UCSD-AML1 (cell line): ENCODE measurements around the gene COBL.

Experiments
- DNase-seq: peaks from one replicate; lab custom pipeline; 2025; ENCODE audit not compliant: unreplicated experiment; lab: John Stamatoyannopoulos, UW

COBL gene

GRCh38 chr7:51306761-51307160 is 9.8 kb downstream of the COBL start:
- no peak for DNase-seq

DNA sequence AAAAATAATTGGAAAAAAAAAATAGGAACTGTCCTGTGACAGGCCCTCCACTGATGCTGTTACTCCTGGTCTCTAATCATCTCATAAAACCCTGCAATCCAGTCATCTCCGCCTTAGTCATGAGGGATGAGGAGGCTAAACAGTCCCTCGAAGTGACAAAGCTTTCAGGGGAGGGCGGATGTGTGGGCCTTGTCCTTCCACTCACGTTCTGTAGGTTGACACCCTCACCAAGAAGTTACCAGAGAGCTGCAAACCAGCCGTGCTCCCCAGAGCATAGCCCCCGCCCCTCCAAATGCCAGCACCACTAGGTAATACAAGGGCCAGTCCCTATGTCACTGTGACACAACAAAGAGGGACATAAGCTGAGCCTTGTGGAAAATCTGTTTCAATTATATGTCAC is 11.9 kb downstream of the COBL start:
- no peak for DNase-seq

DNA sequence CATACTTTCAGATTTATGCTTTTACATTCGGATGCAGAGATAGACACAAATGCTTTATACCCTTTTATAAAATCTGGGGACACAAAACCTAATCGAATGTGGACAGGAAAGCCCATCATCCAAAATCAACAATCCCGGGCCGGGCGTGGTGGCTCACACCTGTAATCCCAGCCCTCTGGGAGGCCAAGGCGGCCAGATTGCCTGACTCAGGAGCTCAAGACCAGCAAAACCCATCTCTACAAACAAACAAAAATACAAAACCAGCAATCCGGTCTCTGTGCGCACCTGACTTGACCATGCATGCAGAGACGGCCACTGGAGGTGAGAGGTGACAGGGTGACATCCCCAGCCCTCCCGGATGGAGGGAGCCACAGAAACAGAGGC is 13.5 kb downstream of the COBL start:
- no peak for DNase-seq

DNA sequence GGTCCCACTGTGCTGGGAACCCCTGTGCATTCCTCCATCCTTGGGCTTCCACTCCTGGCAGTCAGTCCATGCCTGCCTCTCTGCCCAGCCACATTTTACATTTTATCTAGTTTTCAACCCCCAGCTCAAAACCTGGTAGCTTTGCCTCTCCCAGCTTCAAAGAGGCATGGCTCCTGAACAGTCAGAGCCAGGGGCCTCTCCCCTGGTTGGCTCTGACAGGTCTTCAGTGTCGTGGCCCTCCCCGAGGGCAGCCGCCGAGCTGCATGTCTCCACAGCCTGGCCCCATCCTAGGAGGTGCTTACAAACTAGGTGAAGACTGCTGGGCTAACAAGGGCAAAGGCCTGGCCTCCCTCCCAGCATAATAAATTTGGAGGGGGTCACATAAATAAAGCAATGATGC is 14.8 kb downstream of the COBL start:
- DNase-seq, result no peak

GRCh38 chr7:51300762-51301674 is 15.6 kb downstream of the COBL start:
- DNase-seq, result no peak

DNA sequence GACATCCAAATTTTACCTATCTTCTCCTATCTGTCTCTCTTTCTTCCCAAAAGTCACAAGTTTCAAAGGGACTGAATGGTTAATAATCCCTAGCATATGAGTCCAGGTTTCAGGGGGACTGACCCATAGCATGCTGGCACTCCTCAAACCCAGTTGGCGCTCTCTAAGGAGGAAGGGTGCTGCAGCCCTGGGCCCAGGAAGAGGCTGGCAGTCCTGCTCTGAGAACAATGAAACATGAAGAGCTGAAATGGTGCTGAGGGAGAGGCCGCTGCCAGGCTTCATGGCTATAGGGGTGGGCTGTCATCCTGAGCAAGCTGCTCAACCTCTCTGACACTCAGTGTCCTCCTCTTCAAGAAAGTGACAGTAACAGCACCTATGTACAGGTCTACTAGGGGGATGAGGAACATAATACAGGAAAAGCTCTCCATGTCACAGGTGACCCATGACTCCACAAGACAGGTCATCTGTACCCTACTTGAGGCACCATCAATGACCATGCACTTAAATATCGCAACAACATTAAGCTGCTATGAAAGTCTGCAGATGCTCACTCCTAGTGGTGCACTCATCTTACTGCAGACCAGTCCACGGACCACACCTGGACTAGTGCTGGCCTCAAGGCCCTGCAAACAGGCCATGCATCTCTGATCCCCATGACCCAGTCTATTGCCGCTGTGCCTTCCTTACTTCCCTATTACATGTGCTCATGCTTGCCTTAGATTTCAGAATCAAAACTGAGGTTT is 17.0 kb downstream of the COBL start:
- no peak for DNase-seq

GRCh38 chr7:51298912-51299311 is 17.7 kb downstream of the COBL start:
- no peak for DNase-seq

GRCh38 chr7:51297986-51298385 is 18.6 kb downstream of the COBL start:
- DNase-seq, result no peak

GRCh38 chr7:51295440-51296245 is 21.0 kb downstream of the COBL start:
- DNase-seq, result no peak

DNA sequence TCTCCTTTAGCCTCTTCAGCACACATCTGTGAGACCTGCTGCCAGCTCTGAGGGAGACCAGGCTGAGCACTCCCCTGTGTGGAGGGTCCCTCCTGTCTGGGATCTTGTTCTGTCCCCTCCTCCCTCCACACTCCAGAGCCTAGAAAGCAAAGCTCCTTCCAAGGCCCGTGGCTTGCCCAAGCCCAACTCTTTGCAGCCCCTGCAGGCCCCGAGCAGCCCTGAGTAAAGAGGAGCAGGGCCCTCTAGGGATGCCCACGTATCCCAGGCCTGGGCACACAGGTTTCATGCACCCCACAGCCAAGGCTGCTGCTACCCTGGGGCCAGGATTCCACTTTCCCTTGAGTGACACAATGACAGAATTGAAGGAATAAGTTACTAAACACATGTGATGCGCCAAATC is 24.0 kb downstream of the COBL start:
- DNase-seq, result no peak

DNA sequence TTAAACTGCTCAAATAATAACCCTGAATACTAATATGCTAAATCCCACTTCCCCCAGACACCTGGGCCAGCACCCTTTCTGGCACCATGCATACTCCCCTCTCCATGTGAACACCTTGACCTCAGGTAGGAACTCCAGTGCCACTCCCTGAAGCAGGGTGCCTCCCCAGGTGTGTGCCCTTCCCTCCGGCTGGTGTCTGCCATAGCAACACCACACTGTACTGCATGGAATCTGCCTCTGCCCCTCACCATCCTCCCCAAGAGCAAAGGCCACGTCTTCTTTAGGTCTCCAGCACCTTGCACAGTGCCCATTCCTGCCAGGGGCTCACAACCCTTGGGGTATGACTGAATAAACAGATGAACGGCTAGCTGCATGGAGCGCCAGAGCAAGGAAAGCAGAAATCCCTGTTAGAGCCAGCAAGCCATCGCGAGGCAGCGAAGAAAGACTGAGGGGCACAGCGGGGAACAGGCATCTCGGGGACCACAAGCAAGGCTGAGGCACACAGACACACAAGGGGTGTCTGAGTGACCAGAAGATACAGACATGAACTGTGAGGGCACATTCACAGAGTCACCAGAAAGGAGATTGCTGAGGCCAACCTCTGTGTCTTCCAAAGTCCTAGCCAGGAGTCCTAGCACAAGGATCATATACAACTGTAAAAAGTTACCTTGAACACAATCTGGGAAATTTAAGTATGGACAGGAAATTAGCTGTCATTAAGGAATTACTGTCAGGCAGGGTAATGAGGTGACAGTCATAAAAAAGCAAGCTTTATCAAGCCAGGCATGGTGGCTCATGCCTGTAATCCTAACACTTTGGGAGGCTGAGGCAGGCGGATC is 25.7 kb downstream of the COBL start:
- DNase-seq, result no peak

DNA sequence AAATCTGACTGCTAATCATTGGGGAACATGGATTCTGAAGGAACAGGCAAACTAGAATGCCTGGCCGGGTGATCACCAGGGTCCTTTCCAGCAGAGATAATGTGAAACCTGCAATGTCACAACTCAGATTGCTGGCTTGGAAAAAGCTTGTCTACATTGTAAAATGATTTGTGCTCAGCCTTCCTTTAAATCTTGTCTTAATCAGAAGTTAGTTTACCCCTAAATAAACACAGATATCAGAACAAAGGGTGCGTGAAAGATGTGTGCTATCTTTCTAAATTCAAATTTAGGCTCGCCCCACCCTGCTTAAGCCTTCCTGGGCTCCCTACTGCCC is 26.3 kb downstream of the COBL start:
- DNase-seq, result no peak

GRCh38 chr7:51289623-51290303 is 26.8 kb downstream of the COBL start:
- DNase-seq, result no peak

- DNase-seq, result no peak
Measured at GRCh38 chr7:51288896-51289622, 27.6 kb downstream of the COBL start.

DNA sequence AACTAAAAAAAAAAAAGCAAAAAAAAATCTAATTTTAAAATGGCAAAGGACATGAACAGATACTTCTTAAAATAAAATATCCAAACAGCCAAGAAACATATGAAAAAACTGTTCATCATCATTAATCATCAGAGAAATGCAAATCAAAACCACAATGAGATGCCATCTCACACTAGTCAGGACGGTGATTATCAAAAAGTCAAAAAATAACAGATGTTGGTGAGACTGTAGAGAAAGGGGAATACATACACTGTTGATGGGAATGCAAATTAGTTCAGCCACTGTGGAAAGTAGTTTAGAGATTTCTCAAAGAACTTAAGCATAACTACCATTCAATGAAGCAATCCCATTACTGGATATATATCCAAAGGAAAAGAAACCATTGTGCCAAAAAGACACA is 30.2 kb downstream of the COBL start:
- no peak for DNase-seq

- DNase-seq, result no peak
Measured at GRCh38 chr7:51280156-51280555, 36.5 kb downstream of the COBL start.

DNA sequence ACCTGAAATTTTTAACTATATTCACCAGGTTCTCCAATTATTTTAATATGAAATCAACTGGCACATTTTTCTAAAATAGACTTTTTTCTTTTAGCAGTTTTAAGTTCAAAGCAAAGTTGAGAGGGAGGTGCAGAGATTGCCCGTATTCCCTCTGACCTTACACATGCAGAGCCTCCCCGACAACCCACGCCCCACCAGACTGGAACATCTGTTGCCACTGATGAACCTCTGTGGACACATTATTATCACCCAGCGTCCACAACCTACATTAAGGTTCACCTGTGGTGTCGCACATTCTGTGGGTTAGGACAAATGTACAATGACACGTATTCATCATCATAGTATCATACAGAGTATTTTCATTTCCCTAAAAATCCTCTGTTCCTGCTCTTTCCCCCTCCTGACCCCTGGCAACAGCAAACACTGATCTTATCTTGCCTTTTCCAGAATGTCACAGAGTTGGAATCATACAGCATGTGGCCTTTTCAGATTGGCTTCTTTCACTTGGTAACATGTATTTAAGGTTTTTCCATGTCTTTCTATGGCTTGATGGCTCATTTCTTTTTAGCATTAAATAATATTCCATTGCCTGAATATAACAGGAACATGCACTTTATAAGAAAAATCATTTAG is 37.1 kb downstream of the COBL start:
- DNase-seq, result no peak

DNA sequence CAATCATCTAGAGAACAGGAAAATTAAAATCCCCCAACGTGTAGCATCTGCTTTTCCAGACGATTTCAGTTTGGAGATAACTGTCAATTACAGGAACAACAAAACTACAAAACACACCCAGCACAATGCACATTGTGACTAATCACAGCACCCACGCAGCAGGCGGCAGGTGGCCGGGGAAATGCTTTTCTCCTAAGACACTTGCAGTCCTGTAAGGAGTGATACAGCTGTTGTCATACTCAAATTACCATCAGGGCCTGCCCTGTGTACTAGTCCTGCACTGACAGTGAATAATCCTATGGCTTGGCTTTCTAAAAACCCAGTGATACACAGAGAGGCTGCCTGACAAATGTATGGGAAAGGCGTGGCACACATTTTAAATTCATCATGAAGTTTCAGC is 37.8 kb downstream of the COBL start:
- DNase-seq, result no peak

DNA sequence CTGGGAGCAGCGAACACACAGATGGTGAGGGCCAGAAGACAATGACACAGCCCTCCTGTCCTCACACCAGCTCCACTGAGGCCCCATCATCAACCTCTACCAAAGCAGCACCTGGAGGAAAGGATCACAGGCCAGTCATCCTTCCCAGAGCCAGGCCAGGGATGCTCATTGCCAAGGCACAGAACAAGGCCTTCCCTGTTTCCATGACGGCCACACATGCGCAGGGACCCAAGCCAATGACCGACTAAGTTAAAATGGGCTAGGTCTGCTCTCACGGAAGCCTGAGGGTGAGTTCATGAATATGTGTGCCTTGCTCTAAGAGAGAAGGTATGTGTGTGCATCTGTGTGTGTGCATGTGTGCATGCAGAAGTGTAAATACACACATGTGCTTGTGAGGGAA is 39.6 kb downstream of the COBL start:
- DNase-seq, result no peak
